SK-N-SH (cell line): Measurements from ENCODE around the gene NOTCH1. TPM values are rescaled to one million over a fixed set of nuclear protein-coding genes. Genes with fewer than 3 reads are reported as not detected.
"Not testable (repeated sequence)": the region's sequence is repeated elsewhere in the genome, so short reads cannot be mapped to it uniquely, and the experiment has no call there.

ENCODE experiments used
- CTCF ChIA-PET: fragments of 300-600, 350-600 bp; formaldehyde crosslinking; extraction: SDS; loops from one replicate; lab custom pipeline; 2021; lab: Yijun Ruan, JAX
- POLR2A ChIA-PET: fragments of 350-600 bp; sonication (Branson Sonifier 250); formaldehyde crosslinking; extraction: SDS; loops from one replicate; lab custom pipeline; 2020; ENCODE audit warnings: antibody characterized with exemption, inconsistent platforms; lab: Yijun Ruan, JAX
- DNase-seq: peaks from one replicate; pipeline ENCODE4 v3.0.0; 2012
- H2AFZ ChIP-seq: fragments of 200-600 bp; sonication (generic); 2 replicates; pipeline ENCODE4 v1.8.1; 2016; ENCODE audit warnings: antibody characterized with exemption, mild to moderate bottlenecking, low read depth
- H3F3A ChIP-seq: fragments of 200-600 bp; sonication (generic); replicated peaks from 2 replicates; pipeline ENCODE3; 2016; ENCODE audit warnings: antibody characterized with exemption, mild to moderate bottlenecking; ENCODE audit not compliant: insufficient read depth
- H3K27ac ChIP-seq, 2 experiments: fragments of 200-500 bp in 1 of 2; fragments of 200-600 bp in 1 of 2; sonication (Bioruptor generic) in 1 of 2; sonication (generic), shearing (Covaris generic) in 1 of 2; 2 replicates each; pipeline versions ENCODE4 v1.5.1 to v1.6.1; 2014 to 2016; ENCODE audit warnings: low read depth in 2 of 2, inconsistent platforms in 1 of 2, low read length in 1 of 2, mild to moderate bottlenecking in 1 of 2, mixed read lengths in 1 of 2
- H3K27me3 ChIP-seq: fragments of 200-600 bp; sonication (generic), shearing (Covaris generic); 2 replicates; pipeline ENCODE4 v1.6.1; 2016; ENCODE audit warnings: mixed run types; ENCODE audit not compliant: insufficient read depth
- H3K36me3 ChIP-seq, 2 experiments: fragments of 200-500 bp in 1 of 2; fragments of 200-600 bp in 1 of 2; sonication (Bioruptor generic) in 1 of 2; sonication (generic) in 1 of 2; replicated peaks in 1 of 2; 2 replicates each; pipeline versions ENCODE3 to v1.5.1; 2014 to 2016; ENCODE audit warnings: low read length in 1 of 2, mild to moderate bottlenecking in 1 of 2; ENCODE audit not compliant: insufficient read depth in 2 of 2, control insufficient read depth in 1 of 2
- H3K4me1 ChIP-seq, 2 experiments: fragments of 200-500 bp in 1 of 2; fragments of 200-600 bp in 1 of 2; sonication (Bioruptor generic) in 1 of 2; sonication (generic), shearing (Covaris generic) in 1 of 2; 2 replicates each; pipeline versions ENCODE4 v1.5.1 to v1.6.1; 2014 to 2016; ENCODE audit warnings: low read depth in 1 of 2, low read length in 1 of 2, mixed run types in 1 of 2; ENCODE audit not compliant: insufficient read depth in 2 of 2, control insufficient read depth in 1 of 2
- H3K4me2 ChIP-seq: fragments of 200-600 bp; sonication (generic), shearing (Covaris generic); 2 replicates; pipeline ENCODE4 v1.6.1; 2017; ENCODE audit warnings: mixed run types
- H3K4me3 ChIP-seq, 2 experiments: fragments of 200-500 bp in 1 of 2; fragments of 200-600 bp in 1 of 2; sonication (Bioruptor generic) in 1 of 2; sonication (generic), shearing (Covaris generic) in 1 of 2; 2 replicates each; pipeline versions ENCODE4 v1.5.1 to v1.8.1; 2014 to 2016; ENCODE audit warnings: low read depth in 2 of 2, inconsistent platforms in 1 of 2, low read length in 1 of 2, mild to moderate bottlenecking in 1 of 2, mixed read lengths in 1 of 2, moderate library complexity in 1 of 2
- H3K79me2 ChIP-seq: fragments of 200-600 bp; sonication (generic); 2 replicates; pipeline ENCODE4 v1.8.1; 2017; ENCODE audit warnings: mild to moderate bottlenecking; ENCODE audit not compliant: insufficient read depth
- H3K9ac ChIP-seq: fragments of 200-600 bp; sonication (generic); 2 replicates; pipeline ENCODE4 v1.6.1; 2017; ENCODE audit warnings: mixed run types
- H3K9me2 ChIP-seq: fragments of 200-600 bp; sonication (generic); 2 replicates; pipeline ENCODE4 v1.6.1; 2017; ENCODE audit warnings: mixed run types
- H3K9me3 ChIP-seq: fragments of 200-600 bp; sonication (generic); 2 replicates; pipeline ENCODE4 v1.6.1; 2017; ENCODE audit warnings: mixed run types, mild to moderate bottlenecking, moderate library complexity
- H4K20me1 ChIP-seq: fragments of 200-600 bp; sonication (generic); 2 replicates; pipeline ENCODE4 v1.6.1; 2017; ENCODE audit warnings: mild to moderate bottlenecking, mixed run types; ENCODE audit not compliant: insufficient read depth
- CHD2 ChIP-seq: fragments of 150-350 bp; IDR thresholded peaks from 2 replicates; pipeline ENCODE4 v1.6.1; 2018; ENCODE audit warnings: low read length; ENCODE audit not compliant: partially characterized antibody
- ELF1 ChIP-seq: IDR thresholded peaks from 2 replicates; pipeline ENCODE4 v1.4.0; 2012
- EP300 ChIP-seq, 2 experiments: IDR thresholded peaks; 2 replicates each; pipeline versions ENCODE4 v1.4.0 to v1.6.1; 2012; ENCODE audit warnings: borderline replicate concordance in 1 of 2, low read depth in 1 of 2, low read length in 1 of 2
- EZH2phosphoT487 ChIP-seq: fragments of 200-600 bp; sonication (generic); IDR thresholded peaks from 2 replicates; pipeline ENCODE4 v1.6.1; 2017; ENCODE audit warnings: low read depth, mixed run types, mild to moderate bottlenecking, antibody characterized with exemption, moderate library complexity, borderline replicate concordance
- FOSL2 ChIP-seq: IDR thresholded peaks from 2 replicates; pipeline ENCODE4 v1.4.0; 2012; ENCODE audit warnings: low read depth, mild to moderate bottlenecking, moderate library complexity, borderline replicate concordance
- FOXM1 ChIP-seq: IDR thresholded peaks from 2 replicates; pipeline ENCODE4 v1.4.0; 2012; ENCODE audit warnings: low read depth, mild to moderate bottlenecking
- JUND ChIP-seq: IDR thresholded peaks from 2 replicates; pipeline ENCODE4 v1.4.0; 2012
- NFIC ChIP-seq: IDR thresholded peaks from 2 replicates; pipeline ENCODE4 v1.4.0; 2012; ENCODE audit warnings: borderline replicate concordance
- RAD21 ChIP-seq: IDR thresholded peaks from 2 replicates; pipeline ENCODE4 v1.6.1; 2012; ENCODE audit warnings: mild to moderate bottlenecking, low read length
- RCOR1 ChIP-seq: fragments of 150-350 bp; IDR thresholded peaks from 2 replicates; pipeline ENCODE4 v1.6.1; 2017; ENCODE audit warnings: antibody characterized with exemption, low read length
- REST ChIP-seq: IDR thresholded peaks from 2 replicates; pipeline ENCODE4 v1.6.1; 2012; ENCODE audit warnings: mild to moderate bottlenecking, low read depth, low read length, moderate library complexity
- RFX5 ChIP-seq: IDR thresholded peaks from 2 replicates; pipeline ENCODE4 v1.6.1; 2012; ENCODE audit warnings: mild to moderate bottlenecking, improper control_type of control experiment, low read length
- SMC3 ChIP-seq: IDR thresholded peaks from 2 replicates; pipeline ENCODE4 v1.6.1; 2012; ENCODE audit warnings: low read depth, low read length, improper control_type of control experiment
- TAF1 ChIP-seq: IDR thresholded peaks from 2 replicates; pipeline ENCODE4 v1.6.1; 2012; ENCODE audit warnings: low read depth, mild to moderate bottlenecking, low read length, moderate library complexity, borderline replicate concordance
- TEAD4 ChIP-seq: IDR thresholded peaks from 2 replicates; pipeline ENCODE4 v1.4.0; 2012; ENCODE audit warnings: mild to moderate bottlenecking, borderline replicate concordance; ENCODE audit not compliant: insufficient read depth
- YY1 ChIP-seq: IDR thresholded peaks from 2 replicates; pipeline ENCODE4 v1.4.0; 2012; ENCODE audit warnings: low read depth, mild to moderate bottlenecking
- WGBS: methylation state at CpG from one replicate; pipeline ENCODE4 v1.1.6; 2017; ENCODE audit warnings: low lambda C conversion rate; 5-methylcytosine and 5-hydroxymethylcytosine counted together
- polyA plus RNA-seq, 3 experiments: library from polyadenylated mRNA; depleted of rRNA; stranded (reverse); fragments of >200 nt; gene quantifications; 2 replicates each; pipeline ENCODE4 v1.2.3, GENCODE V29; 2012
- TF ChIP-seq, protein P1 (sequence below): fragments of 150-350 bp; IDR thresholded peaks from 2 replicates; pipeline ENCODE4 v1.6.1; 2017; ENCODE audit warnings: antibody characterized with exemption, low read length, low read depth, borderline replicate concordance

NOTCH1 gene
- polyA plus RNA-seq, 1 of the 3 experiments (the other 2 are of a cell fraction) = 6.6 TPM

GRCh38 chr9:136575626-136576268, 29.9 kb upstream of the NOTCH1 start:
- Histone ChIP-seq H3K9me2 (no peaks in the 10 kb centered on the region), H3K4me3 (no peak overlapping the region), H4K20me1 (no peaks in the 10 kb centered on the region), H3K9ac (no peak overlapping the region), H3F3A (peaks cover 5% of the 10 kb centered on the region), H3K36me3 (no peaks in the 10 kb centered on the region), H3K4me1 (peaks cover 0 to 5% of the 10 kb centered on the region in 2 experiments; a peak in 2 of 4 replicates), H2AFZ (no peak overlapping the region), H3K4me2 (peak overlapping the region; percentile 37; the same call in 1 of the 2 replicates), H3K79me2 (no peaks in the 10 kb centered on the region), H3K9me3 (no peaks in the 10 kb centered on the region), H3K27me3 (no peaks in the 10 kb centered on the region), H3K27ac (no peak overlapping the region)
- 85% methylated on average over 10 of the region's 21 CpGs for WGBS
- ChIA-PET POLR2A (no interaction called here), CTCF (interaction anchor here (1.7 kb wide), 1 partner anchor 91 kb away, joined by 4 read pairs; no protein-coding TSS in a partner anchor)
- TF ChIP-seq RFX5 (no peak), CHD2 (no peak), FOXM1 (no peak), EP300 (IDR thresholded peaks at IDR 0.05; ENCODE audit: borderline replicate concordance in 1 of 2, low read depth in 1 of 2, low read length in 1 of 2) (no peak), ELF1 (no peak), YY1 (no peak), NFIC (no peak), REST (no peak), TEAD4 (no peak), TAF1 (no peak), JUND (no peak), RAD21 (no peak), RCOR1 (no peak), EZH2phosphoT487 (no peak), FOSL2 (no peak), SMC3 (no peak)
- TF ChIP-seq, protein P1, sequence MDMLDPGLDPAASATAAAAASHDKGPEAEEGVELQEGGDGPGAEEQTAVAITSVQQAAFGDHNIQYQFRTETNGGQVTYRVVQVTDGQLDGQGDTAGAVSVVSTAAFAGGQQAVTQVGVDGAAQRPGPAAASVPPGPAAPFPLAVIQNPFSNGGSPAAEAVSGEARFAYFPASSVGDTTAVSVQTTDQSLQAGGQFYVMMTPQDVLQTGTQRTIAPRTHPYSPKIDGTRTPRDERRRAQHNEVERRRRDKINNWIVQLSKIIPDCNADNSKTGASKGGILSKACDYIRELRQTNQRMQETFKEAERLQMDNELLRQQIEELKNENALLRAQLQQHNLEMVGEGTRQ = no peak
- no peak for DNase-seq

DNA sequence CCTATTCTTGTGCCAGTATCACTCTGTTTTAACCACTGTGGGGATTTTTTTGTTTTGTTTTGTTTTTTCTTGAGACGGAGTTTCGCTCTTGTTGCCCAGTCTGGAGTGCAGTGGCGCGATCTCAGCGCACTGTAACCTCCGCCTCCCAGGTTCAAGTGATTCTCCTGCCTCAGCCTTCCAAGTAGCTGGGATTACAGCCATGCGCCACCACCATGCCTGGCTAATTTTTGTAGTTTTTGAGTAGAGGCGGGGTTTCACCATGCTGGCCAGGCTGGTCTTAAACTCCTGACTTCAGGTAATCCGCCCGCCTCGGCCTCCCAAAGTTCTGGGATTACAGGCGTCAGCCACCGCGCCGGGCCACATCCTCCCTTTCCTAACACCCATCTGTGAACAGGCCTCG, 28.8 kb upstream of the NOTCH1 start:
- H3K27ac ChIP-seq, H3K9me3 ChIP-seq, H3F3A ChIP-seq, H3K9ac ChIP-seq, H3K79me2 ChIP-seq, H3K9me2 ChIP-seq, H3K36me3 ChIP-seq, H3K27me3 ChIP-seq, H4K20me1 ChIP-seq, POLR2A ChIA-PET, DNase-seq, H3K4me1 ChIP-seq, H3K4me3 ChIP-seq, H3K4me2 ChIP-seq, H2AFZ ChIP-seq: not testable (repeated sequence)
- WGBS = 95% methylated on average over 12 of the region's 16 CpGs
- CTCF ChIA-PET = interaction anchor here (0.6 to 1.7 kb wide), 3 partner anchors 48 to 90 kb away, joined by 3 to 4 read pairs (median 3); no protein-coding TSS in a partner anchor
